HG02759 (cell line): Measurements from ENCODE around the gene PRRX2.

ENCODE experiments used
- ATAC-seq: cut with Tn5 transposase; IDR thresholded peaks from one replicate; pipeline ENCODE4 v1.9.1; 2021; ENCODE audit warnings: mild to moderate bottlenecking, moderate library complexity; ENCODE audit not compliant: unreplicated experiment

Gene PRRX2

DNA sequence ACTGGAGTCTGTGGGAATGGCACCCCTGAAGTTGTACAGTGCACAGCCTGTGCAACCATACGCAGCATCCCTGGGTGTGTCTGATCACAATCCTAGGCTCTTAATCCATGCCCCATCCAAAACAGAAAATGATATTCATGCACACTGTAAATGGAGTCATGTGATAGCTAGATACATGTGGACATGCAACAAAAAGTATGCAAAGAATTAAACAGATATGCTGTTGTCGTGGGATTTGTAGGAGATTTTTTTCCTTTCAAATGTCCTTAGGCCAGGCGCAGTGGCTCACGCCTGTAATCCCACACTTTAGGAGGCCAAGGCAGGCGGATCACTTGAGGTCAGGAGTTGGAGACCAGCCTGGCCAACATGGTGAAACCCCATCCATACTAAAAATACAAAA lies 36.1 kb downstream of the PRRX2 start:
- no peak for ATAC-seq

DNA sequence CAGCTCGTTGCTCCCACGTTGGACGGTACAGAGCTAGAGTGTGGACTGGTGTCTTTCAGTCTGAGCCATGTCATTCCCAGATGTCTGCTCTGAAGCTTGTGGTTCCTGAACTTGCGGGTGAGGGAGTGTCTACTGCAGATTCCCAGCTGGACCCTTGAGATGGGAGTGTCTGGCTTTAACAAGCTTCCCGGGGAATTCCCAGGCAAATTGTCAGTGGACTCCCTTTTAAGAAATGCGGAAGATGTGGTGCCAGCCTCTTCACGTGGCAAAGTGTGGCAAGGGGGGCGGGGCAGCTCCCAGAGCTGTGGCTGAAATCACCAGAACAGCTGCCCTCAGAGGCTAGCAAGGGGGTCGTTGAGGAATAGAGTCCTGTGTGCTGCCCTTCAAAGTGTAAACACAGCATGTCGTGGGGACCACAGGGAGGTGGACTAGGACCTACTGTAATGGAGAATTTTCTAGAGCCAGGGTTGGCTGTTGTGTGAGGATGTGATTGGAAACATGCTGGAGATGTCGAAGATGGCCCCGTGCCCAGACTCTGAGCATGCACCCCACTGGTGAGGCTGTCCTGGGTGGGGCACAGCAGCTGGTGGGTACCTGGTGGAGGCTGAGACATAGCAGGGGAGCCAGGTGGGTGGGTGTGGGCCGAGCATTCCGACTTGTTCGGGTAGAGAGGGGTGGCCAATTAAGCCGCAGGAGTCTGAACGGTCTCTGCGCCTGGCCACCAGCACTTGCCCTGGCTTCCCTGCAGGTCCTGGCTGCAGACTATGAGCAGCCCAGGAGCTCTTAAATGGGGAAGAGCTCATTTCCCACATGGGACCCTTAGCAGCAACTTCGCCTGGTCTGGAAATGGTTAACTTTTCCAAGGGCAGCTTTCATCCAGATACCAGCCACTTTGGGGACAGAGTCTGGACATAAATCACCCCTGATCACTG lies 37.4 kb downstream of the PRRX2 start:
- ATAC-seq: no peak

DNA sequence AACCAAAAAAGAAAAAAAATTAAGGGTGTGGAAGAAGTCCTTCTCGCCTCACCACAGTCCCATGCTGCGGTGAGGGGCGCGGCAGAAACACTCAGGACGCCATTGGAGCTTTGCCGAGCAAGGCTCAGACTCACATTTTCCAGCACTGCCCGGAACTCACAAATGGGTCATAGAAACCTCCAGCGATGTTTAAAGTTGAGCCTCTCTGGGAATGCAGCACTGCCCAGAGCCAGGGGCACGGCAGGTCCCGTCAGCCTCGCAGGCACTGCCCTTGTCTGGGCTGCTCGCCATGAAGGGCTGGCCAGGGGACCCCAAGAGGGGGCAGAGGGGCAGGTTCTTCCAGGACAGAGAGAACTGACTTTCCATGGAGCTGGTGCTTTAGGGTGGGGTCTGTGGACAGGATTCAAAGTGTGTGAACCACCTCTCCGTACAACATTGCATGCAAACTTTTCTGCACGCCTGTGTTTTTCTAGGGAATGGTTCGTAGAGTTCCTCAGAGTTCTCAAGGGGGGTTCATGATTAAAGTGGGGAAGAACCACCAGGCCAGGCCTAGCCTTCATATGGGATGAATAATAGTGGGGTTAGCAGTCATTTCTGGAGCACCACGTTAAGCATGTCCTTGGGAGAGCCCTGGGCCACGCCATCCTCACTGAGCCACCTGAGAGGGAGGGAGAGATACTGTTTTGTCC lies 38.4 kb downstream of the PRRX2 start:
- no peak for ATAC-seq

DNA sequence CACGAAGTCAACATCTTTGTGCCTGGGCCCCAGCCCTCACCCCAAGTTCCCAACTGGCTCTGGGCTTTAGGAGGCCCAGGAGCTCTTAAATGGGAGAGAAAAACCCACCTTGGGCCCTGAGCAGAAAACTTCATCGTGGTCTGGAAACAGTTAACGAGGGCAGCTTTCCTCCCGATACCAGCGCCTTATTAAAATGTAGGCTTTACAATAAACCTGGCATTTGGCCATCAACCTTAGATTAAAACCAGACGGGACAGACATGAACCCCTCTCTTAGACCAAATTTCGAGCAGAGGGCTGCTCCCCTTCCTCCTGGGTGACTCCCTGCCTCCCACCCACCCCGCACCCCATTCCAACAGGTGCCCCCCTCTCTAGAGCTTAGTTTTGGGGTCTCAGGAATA lies 39.4 kb downstream of the PRRX2 start:
- no peak for ATAC-seq

DNA sequence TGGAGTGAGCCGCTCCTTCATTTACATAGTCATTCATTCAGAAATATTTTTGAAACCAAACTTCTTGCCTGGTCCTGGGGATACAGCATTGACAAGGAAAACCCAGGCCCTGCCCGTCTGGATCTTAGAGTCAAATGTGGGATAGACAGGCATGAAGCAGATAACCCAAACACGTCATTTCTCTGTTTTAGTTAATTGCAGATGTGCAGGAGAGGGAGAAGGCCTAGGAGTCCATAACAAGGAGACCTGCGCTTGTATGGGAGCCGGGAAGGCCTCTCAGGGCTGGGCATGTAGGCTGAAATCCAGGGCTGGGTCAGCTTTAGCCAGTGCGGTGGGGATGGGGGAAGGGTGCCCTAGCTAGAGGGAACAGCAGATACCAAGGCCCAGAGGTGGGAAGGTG lies 43.3 kb downstream of the PRRX2 start:
- no peak for ATAC-seq

DNA sequence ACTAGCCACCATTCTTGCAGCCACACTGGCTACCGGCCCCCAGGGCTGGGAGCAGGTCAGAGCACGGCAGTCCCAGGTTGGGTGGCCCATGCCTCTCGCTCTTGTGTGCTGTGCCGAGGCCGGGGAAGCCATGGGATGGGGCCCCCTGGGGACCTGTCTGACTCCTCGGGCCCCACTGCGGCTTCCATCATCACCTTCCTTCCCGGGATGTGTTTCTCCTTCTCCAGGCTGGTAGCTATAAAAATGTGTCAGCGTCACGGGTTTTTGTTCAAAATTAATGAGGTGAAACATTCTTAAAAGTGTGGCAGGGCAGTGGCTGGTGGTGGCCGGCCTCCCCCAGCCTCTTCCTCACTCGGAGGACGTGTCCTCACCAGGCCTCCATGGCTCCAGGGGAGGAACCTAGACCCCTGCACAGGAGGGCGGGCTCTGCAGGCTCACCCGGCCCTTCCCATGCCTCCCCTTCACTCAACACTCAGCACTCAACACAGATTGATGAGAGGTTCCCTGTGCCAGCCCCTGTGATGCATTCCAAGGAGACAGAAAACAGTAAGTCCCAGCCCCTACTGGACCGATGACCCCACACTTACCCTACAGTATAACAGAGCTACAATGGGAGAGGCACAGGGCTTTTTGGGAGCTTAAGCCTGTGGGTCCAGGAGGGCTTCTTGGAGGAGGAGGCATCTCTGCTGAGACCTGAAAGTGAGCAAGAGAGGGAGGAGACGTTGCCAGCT lies 44.2 kb downstream of the PRRX2 start:
- no peak for ATAC-seq

DNA sequence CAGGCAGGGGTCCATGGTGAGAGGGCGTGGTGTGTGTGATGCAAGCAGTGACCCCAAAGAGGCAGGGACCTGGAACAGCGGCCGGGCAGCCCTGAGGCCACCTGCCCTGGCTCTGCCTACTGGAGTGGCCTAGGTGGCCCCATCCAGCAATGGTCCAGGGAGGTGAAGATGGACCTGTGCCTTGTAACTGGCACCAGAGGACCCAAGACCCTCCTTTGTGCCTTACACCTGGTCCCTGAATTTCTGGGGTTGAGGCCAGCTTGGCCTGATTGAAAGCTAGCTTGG lies 44.7 kb downstream of the PRRX2 start:
- ATAC-seq: no peak

DNA sequence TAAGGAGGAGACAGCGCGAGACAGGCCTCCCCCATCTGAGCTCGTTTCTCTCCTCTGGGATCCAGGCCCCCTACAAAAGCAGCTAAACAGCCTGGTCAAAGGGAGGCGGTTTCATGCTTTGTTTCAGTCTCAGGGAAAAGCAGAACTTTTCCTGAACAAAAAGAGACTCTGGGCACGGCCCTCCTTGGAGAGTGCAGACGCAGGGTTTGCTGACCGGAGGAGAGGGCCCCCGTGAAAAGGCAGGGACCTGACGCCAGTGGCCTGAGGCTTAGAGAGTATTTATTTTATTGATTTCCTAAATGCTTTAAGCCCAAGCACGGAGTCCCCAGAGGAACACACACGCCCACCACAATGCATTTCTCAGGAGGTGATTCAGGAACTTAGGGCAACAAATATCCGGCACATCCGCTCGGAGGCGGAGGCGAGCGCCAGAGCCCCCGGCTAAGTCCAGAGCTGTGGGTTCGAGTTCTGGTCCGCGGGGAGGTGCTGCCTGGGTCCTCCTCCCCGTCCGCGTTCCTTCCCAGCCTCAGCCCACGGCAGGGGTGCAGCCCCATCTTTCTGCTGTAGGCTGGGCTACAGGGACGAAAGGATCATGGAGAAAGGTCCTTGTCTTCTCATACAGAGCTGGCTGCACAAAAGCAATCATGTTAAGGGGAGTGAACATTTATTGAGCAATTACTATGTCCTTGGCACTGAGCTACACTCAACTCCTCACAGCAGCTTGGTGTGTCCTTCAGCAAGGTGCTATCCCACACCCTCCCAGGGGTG lies 47.4 kb downstream of the PRRX2 start:
- ATAC-seq: no peak

DNA sequence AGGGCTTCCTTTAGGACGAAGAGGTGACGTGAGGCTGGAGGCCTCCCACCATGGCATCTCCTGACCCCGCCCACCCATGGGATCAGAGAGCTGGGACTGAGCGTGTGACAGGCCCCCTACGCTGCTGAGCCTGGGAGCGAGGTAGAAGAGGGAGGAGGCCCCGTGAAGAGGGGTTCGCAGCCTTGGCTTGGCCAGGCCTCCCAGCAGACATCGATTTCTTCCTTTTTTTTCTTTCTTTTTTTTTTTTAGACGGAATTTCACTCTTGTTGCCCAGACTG lies 47.9 kb downstream of the PRRX2 start:
- ATAC-seq: no peak

DNA sequence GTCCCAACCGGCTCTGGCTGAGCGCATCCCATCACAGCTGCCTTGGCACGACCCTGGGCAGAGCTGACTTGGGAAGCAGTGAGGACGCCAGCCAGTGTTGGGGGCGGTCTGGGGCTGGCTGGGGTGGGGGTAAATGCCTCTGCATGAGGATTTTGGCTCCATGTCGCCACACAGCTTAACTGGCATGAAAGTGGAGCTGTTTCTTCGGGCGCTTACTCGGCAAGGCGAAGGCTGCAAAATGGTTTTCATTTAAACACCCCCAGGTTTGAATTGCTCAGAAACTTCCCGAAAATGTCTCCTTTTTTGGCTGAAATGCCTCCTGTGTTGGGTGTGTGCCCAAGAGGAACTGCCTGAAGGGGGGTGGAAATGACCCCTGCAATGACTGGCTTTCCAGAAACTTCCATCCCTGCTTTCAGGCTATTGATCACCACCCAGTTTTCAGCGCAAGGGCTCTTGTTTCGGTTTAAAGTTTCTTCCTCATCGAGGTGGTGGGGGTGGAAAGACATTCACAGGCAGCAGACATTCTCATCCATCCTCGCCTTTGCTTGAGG lies 49.1 kb downstream of the PRRX2 start:
- no peak for ATAC-seq

DNA sequence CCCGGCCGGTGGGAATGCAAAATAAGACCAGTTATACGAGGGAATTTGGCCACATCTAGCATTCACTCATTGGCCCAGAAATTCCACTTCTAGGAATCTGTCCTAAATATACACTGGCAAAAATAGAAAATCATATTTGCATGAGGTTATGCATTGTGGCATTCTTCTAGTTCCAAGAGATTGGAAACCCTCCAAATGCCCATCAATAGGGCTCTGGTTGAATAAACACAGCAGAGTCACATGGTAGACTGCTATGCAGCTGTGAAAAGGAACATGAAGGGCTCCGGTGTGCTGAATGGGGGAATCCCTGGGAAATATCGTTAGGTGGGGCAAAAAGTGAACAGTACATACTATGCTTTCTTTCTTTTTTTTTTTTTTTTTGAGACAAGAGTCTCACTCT lies 50.6 kb downstream of the PRRX2 start:
- ATAC-seq: no peak

DNA sequence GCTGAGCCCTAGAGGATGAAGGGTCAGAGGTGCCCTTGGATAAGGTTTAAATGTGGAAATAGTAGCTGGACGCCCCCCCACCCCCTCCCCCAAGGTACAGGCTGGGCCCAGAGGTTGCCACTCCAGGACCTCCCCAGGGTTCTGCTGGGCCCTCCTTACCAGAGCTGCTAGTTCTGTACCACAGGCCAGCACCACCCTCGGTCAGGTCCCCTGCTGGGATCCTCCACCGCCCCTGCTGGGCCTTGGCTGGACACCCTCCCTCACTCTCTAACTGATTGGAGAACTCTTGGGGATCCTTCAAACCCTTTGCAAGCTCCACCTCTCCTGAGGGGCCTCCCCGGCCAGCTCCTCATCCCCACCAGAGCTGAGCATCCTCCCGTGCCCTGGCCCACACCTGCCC lies 52.5 kb downstream of the PRRX2 start:
- no peak for ATAC-seq

DNA sequence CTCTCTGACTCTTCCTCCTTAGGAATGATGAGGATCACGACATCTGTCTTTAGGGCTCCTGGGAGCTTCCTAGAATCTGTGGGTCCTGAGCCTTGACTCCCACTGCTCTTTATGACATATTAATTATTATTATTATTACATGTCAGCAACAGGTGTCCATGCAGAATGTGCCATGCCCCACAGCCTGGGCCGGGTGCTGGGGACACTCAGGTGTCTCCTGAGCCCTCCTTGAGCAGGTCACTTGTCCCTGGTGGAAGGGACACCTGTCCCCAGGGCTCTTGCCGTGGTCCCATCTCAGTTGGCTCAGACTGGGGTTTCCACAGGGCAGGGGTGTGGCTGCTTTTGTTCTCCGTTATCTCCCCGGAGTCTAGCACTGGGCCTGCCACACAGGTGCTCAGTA lies 53.2 kb downstream of the PRRX2 start:
- ATAC-seq: no peak

DNA sequence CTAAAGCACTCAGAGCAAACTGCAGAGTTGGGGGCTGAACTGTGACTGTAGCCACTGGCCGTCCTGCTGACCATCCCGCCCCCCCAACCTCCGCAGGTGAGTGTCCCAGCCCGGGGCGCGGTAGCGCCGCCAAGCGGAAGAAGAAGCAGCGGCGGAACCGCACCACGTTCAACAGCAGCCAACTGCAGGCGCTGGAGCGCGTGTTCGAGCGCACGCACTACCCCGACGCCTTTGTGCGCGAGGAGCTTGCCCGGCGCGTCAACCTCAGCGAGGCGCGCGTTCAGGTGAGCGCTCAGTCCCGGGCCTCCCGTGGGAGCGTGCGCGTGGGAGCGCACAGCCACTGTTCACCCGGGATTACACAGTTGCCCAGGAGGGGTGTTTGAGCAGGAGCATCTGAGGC lies 53.7 kb downstream of the PRRX2 start:
- ATAC-seq: no peak

DNA sequence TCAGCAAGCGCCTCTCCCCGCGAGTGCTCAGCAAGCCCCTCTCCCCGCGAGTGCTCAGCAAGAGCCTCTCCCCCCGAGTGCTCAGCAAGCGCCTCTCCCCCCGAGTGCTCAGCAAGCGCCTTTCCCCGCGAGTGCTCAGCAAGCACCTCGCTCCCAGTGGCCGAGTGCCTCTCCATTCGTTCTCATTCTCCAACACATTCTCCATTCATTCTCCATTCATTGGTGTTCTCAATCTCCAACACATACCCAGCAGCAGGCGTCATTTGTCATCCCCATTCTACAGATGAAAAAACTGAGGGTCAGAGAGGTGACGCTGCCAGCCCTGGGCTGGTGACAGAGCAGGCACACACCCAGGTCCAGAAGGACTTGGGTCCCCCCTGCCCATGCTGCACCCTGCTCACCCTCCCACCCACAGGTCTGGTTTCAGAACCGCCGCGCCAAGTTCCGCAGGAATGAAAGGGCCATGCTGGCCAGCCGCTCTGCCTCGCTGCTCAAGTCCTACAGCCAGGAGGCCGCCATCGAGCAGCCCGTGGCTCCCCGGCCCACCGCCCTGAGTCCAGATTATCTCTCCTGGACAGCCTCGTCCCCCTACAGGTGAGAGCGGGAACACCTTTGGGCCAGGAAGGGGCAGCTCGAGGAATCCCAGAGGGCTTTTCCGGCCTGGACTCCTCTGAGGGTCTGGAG lies 54.9 kb downstream of the PRRX2 start:
- ATAC-seq: no peak

DNA sequence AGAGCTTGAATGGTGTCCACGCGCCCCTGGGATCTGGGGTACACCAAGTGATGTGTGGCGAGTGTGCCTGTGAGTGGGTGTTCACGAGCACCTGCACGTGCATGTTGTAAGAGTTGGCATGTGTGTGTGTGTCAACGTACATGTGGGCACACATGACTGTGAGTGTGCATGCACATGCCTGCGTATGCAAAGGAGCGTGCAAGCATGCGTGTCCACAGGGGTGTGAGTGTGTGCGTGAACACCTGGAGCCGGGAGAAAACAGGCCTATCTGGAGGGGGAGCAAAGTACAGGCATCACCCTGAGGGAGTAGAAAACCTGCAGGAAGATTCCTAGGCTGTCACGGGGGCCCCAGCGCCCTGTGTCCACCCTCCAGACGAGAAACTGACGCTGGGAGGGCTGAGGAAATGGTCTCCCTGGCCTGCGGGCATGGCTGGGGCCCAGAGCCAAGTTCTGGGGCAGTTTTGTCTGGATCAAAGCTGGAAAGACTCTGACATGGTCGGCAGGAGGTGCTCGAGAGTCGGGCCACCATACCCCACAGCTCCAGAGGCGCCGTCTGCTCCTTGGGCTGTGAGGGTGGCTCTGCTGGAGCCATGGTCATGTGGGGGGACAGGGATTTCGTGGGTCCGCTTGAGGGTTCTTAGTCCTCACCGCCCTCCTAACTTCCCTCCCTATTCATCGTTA lies 55.6 kb downstream of the PRRX2 start:
- no peak for ATAC-seq

DNA sequence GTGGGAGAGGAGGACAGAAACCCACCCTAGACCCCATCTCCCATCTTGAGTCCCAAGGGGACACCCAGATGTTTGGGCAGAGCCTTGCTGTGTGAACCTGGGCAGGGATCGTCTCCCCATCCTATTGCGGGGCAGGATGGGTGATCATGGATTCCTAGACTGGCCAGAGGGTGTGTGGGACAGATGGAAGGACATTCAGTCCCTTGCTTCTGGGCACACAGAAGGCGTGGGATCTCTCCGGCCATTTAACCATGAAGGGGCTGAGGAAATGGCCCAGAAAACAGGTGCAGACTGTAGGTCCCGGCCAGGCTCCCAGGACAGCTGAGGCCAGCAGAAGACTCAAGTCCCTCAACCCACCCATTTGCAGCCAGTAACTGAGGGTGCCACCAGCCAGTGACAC lies 57.5 kb downstream of the PRRX2 start:
- no peak for ATAC-seq

DNA sequence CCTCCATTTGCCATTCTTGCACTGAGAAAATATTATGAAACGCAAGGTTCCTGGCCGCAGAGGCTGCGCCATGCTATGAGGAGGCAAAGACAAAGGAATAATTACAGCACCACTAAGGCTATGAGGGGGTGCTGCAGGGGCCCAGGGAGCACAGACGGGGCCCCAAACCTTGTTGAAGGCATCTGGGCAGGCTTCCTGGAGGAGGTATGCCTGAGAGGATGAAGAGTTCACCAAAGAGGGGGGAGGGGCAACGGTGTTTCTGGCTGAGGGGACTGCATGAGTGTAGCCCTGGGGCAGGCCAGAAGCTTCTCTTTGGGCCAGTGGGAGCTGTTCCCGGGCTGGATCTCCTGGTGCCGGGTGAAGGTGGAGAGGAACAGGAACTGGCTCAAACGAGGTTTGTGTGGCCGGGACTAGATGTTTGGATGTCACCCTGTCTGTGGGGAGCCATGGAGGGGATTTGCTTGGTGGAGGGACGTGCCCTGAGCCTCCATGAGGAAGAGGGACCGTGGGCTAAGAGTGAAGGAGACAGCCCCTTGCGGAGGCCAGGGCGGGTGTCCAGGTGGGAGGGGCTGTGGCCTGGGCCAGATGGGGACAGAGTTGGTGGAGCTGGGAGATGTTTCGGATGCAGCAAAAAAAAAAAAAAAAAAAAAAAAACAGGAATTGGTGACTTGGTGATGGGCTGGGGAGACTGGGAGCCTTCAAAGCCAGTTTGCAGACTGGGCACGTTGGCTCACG lies 59.2 kb downstream of the PRRX2 start:
- ATAC-seq: no peak

DNA sequence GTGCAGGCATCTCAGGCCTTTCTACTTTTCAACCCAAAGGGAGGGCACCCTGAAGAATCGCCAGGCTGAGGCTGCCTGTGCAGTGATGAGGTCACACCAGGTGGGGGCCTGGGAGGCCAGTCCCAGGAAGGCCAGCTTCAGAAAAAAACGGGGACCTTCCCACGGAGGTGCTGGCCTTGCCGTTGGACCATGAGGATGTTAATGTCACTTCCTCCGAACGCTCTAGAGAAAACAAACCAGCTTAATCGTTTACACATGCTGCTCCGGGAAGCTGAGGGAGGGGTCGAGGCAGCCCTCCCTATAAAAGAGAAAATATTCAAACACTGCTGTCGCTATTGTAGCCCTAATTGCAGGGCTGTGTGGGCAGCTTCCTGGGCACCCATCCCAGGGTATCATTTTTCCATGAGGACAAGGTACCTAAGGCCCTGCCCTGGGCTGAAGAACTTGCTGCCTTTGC lies 60.4 kb downstream of the PRRX2 start:
- ATAC-seq: no peak
